ENCODE results near the gene CHRNB4.

The CHRNB4 gene

DNA sequence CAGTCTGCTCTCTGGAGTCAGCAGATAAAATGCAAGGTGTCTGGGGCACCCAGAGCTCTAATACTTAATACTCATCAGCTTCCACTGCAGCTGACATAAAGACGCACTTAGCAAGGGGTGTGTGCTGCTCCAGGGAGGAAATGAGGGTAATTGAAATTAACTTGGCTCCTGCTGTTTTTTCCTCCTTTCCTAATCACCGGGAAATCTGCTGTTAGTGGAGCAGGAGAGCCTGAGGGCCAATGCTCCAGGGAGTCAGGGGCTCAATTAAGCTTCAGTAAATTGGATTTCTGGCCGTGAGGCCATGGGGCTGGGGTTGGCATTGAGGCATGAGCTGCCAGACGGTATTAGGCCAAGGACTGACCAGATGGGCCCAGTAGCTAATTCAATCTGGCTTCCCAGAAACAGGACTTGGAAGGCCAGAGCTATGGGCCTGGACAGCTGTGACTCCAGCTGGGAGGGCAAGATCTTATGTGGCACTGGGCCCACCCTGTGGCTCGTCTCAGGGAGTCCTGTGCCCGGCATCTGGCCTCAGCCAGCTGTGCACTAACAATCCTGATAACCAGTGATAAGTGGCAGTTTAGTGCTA is 30.7 kb upstream of the CHRNB4 start:
- DNase-seq (ENCODE audit: low read depth in 2 of 2): no peak

DNA sequence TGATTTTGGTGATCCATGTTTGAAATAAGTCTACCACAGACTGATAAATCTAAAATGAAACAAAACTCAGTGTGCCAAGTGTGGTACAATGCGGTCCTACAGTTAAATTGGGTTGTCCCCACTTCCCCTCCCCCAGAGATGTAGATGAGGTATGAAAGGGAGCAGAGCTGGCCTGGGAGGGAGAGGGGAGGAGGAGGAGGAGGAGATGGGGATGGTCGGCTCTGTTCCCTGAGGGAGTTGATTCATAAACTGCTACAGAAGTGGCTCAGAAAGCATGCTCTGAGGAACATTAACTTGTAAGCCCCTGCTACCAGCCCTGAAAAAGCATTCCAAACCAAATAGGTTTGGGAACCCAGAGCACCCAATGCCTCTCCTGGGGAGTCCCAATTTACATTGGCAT is 28.0 kb upstream of the CHRNB4 start:
- DNase-seq (ENCODE audit: low read depth in 2 of 2): no peak

DNA sequence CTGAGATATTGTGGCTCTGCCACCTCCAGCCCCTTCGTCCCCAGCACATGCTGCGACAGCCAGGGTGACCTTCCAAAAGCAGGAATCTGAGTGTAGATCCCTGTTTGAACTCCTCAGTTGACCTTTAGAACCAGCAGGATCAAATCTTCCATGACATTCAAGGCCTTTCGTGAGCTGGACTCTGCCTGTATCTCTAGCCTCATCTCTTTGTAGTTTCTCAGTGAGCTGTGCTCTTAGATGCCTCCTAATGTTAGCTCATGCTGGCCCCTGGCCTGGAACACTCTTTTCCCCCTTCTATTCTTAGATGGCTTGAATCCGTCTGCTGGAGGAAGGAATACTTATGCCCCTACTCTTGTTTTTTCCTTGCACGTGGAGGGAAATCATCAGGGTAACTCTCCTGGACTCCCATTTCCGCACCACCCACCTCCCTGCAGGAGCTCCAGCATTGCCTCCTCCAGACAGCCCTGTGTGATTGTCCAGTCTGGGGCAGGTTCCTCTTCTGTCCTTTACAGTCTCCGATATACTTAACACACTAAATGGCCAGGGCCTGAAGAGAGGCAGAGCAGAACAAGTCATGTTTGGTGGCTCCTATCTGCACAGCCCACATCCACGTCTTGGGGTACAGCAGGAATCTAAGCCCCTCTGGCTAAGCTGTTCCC is 26.7 kb upstream of the CHRNB4 start:
- no peak for DNase-seq (ENCODE audit: low read depth in 2 of 2)

DNA sequence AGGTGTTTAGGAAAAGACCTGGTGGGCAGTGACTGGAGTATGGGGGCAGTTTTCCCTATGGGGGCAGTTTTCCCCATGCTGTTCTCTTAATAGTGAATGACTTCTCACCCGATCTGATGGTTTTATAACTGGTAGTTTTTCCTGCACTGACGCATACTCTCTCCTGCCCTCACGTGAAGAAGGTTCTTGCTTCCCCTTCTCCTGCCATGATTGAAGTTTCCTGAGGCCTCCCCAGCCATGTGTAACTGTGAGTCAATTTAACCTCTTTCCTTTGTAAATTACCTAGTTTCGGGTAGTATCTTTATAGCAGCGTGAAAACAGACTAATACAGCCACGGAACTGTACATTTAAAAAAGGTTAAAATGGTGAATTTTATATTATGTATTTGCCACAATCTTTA is 25.0 kb upstream of the CHRNB4 start:
- DNase-seq (ENCODE audit: low read depth in 2 of 2): no peak

DNA sequence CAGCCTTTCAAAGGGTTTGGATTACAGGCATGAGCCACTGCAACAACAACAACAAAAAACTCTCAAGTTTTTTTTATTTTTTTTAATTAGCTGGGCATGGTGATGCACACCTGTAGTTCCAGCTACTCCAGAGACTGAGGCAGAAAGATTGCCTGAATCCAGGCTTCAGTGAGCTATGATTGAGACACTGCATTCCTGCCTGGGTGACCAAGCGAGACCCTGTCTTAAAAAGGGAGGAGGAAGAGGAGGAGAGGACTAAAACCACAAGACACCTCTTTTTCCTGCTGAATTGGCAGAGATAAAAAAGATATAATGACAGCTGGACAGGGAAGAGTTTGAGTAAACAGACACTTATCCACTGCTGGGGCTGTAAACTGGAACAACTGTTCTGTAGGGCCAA is 22.7 kb upstream of the CHRNB4 start:
- DNase-seq (ENCODE audit: low read depth in 2 of 2): no peak

DNA sequence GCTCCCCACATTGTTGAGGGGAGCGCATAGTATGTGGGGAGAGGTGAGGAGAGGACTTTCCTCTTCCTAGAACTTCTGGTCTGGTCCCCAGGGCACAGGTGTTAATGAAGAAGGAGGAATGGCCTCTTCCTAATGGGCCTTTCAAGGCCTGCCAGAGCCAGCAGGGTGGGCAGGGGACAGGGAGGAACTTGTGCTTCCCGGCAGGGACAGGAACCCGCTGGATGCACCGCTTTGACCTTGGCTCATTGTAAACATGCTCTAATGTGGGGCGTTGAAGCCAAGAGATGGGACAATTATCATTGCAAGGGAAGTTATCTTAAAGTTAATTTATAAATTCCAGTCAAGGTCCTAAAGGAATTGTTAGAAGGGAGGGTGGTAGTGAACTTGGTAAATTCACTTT is 21.0 kb upstream of the CHRNB4 start:
- DNase-seq (ENCODE audit: low read depth in 2 of 2): no peak

DNA sequence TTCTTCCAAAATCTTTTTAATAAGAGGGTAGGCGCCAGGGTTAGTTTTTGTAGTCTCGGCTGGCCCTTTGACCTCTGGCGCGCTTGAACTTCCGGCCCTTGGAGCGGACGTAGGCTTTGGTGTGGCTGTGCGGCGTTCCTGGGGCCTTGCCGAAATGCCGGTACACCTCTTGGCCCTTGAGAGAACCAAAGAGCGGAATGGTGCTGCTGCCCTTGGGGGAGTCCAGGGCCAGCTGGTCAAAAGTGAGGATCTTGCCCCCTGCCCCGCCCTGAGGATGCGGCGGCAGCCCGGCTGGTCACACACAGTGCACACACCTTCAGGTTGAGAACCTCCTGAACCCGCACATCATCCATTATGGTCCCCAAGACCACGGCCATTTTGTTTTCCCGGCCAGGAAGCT is 20.0 kb upstream of the CHRNB4 start:
- DNase-seq (ENCODE audit: low read depth in 2 of 2): no peak

DNA sequence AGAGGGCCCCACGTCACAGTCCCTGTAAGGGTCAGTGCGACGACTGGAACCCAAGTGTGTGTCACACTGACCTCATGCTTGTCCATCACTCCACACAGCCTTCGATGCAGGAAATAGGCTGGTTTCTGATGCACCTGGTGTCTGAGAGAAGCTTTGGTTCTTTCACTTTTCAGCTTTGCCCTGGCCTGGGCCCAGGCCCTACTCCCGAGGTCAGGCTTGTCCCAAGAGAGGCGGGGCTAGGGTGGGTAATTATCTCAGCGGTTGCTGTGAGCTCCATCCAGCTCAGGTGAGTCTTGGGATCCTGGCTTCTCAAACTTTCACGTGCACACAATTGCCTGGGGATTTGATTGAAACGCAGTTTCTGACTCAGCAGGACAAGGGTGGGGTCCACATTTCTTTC is 19.6 kb upstream of the CHRNB4 start:
- no peak for DNase-seq (ENCODE audit: low read depth in 2 of 2)

DNA sequence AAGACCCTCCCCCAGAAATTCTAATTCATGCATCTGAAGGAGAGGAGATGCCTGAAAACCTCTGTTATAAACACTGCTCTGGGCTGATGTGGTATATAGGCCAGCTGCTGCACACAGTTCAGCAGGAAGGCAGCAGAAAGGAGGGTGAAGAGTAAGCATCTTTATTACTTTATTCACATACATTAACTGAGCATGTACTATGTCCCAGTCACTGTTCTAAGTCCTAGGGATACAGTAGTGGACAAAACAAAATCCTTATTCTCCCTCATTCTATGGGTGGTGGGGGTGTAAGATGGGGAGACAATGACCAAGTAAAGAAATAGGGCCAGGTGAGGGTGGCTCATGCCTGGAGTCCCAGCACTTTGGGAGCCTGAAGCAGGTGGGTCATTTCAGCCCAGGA is 17.8 kb upstream of the CHRNB4 start:
- DNase-seq (ENCODE audit: low read depth in 2 of 2): no peak

DNA sequence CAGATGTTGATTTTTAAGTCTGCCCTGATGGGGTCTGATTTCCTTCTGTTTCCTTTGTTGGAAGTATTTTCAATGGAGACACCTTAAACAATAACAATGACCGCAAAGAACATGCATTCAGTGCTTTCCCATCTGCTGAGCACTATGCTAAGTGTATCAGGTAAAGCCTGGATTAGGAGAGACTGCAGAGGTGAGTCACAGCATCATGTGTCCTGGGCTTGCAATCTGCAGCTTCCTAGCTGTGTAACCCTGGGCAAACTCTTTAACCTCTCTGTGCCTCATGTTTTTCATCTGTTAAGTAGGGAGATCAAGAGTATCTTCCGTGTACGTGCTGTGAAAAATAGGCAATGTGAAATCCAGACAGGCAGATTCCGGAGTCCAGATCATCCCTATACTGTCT is 13.3 kb upstream of the CHRNB4 start:
- DNase-seq (ENCODE audit: low read depth in 2 of 2): no peak

DNA sequence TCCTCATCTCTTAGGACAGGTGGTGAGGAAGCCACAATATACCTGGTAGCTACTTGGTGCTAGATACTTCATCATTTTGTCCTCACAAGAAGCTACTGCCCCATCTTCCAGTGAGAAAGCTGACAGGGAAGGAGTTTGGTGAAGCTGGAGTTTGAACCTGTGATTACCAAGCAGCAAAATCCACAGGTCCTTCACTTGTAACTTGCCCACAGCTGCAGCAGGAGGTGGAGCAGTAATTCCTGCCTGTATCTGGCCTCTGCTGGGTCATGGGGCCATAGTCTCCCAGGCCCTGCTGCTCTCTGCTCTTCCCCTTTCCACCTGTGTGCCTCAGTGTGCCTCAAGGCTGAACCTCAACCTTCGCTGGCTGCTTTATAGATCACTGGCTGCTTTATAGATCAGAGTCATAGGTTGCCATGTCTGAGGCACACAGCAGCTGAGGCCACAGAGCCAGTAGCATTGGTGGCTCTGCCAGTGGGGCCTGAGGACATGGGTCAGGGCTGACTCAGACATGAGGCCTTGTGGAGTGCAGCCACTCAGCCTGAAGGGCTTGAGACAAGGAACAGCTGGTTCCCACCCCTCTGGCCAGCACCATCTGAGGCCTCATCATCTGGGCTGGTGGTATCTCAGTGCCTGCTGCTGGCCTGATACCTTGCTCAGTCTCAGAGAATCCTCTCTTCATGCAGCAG is 11.1 kb upstream of the CHRNB4 start:
- DNase-seq (ENCODE audit: low read depth in 2 of 2): no peak

DNA sequence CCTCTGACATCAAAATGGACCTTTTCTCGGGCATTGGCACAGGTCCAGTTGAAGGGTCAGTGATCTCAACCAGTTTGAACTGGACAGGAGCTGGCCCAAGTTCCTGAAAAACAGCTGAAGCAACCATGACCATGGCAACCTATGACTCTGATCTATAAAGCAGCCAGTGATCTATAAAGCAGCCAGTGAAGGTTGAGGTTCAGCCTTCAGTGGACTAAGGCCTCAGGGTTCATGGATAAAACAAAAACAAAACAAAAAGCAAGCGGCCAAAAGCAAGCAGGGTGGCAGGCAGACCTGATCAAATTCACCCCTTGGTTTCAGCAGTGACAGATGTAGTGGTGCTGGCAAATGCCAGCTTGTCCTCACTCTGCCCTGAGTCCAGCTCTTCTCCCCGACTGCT is 10.0 kb upstream of the CHRNB4 start:
- DNase-seq (ENCODE audit: low read depth in 2 of 2): no peak

DNA sequence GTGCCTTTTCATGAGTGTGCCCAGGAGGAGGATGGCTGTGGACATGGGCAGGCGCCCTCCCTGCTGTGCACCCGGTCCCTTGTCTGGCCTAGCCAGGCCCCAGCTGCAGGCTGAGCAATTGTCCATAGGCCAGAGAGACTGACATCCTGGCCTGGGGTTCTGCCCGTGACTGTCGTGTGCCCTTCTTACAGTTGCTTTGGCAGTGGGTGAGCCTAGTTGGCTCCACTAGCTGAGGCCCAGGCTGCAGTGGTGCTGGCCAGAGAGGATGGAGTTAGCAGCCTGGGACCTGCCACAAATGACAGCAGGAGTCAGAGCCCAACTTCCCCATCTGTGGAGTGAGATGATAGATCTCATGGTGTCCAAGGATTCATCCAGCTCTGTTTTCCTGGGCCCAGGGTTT is 9.0 kb upstream of the CHRNB4 start:
- no peak for DNase-seq (ENCODE audit: low read depth in 2 of 2)

DNA sequence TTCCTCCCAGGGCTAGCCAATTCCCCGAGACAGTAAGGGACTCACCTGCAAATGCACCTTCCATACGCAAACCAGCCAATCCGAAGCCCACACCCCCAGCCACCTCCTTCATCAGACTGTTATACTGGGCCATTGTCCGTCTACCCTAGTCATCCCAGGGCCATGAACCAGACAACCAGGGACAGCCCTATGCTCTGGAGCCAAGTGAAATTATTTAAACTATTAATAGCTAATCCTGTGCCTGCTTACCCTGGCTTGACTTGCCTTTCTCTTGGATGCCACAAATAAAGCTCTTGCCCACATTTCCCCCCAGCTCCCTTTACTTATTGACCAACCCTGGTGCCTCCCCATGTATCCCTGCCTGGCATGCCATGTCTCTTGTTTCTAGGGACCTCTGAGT is 4.0 kb upstream of the CHRNB4 start:
- no peak for DNase-seq (ENCODE audit: low read depth in 2 of 2)

DNA sequence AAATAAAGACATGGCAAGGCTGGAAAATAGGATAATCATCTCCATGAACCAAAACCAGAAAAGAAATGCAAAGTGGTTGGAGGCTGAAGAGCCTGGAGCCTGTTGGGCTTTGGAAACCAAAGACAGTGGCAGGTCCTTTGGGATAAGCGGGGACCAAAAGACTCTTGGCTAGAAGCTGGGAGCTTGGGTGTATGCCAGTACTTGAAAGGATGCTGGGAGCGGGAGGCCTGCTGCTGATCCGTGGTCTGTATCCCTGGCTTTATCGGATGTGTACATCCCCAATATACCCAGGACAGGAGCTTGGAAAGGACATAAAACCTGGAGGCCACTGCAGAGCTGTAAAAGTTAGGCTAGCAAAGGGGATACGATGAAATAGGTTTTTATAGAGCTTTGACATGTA is 1.3 kb upstream of the CHRNB4 start:
- no peak for DNase-seq (ENCODE audit: low read depth in 2 of 2)

DNA sequence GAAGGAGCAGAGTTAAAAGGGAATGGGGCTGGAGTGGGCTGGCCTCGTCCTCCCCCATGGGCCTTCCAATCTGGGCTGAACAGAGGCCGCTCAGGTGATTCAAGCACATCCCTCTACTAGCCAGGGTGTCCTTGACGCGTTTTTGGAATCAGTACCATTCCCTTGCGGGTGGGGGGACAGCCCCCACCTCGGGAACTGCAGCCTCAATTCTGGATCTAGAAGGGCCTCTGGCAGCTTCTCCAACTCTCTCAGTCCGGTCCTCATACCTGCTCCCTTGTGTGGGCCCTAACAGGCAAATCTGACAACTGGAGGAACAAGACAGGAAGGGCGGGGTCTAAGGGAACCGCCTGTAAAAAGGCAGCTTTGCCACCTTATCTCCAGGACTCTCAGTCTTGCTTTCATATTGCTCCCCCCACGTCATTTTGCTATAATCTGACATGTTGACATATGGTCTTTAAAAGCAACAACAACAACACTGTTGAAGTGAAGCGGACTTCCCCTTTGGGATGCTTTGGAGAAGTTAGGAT is 802 bp upstream of the CHRNB4 start:
- no peak for DNase-seq (ENCODE audit: low read depth in 2 of 2)

DNA sequence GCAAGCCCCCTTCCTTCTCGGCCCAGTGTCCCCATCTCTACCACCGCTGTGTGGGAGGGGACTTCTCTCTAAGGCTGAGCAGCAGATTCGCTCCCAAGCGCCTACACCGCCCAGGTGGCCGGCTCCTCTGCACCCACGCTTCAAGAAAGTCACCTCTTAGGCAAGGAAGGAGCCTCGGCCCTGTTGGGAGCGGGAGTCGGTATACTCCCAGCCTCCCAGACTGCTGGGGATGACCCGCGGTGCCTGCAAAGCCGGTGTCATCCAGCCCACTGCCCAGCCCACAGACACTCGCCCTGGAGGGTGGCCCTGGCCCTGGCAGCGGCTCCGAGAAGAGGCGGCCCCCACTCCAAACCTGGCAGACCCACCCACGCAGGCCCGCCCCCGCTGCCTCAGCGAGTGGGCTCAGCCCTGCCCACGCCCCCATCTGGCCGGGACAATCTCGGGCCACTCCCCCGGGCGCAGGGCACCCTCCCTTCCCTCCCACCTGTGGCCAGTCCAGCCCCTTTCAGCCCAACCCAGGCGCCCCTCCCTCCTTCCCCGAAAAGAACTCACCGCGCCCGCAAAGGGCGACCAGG is 396 bp downstream of the CHRNB4 start:
- DNase-seq (ENCODE audit: low read depth in 2 of 2): no peak

DNA sequence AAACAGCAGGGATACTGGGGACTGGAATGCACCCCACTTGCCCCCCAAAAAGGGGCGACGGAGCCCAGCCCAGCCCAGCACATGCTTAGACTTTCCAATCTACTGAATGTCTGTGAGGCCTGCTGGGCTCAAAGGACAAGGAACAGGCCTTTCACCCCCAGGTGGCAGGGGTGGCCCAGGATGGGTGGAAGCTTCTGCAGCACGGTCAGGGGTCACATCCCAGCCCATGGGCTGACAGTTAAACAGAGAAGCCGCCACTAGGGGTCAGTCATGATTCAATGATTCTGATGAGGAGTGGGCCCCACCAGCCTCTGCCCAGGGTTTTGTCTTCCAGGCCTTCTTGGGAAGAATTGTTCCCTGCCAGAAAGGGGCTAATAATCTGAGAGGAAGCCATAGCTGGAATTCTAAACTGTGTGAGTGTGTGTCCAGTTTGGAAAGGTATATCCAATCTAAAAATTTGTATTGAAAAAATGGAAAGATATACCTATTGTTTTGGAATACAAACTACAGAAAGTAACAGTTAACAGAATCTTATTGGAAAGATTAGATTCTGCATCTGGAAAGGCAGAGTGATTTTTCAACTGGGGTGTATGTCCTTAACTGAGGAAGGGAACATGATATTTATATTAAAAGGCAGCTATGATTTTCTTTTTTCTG is 2.2 kb downstream of the CHRNB4 start:
- DNase-seq (ENCODE audit: low read depth in 2 of 2): peak in 1 of 2 experiments; percentile 1

DNA sequence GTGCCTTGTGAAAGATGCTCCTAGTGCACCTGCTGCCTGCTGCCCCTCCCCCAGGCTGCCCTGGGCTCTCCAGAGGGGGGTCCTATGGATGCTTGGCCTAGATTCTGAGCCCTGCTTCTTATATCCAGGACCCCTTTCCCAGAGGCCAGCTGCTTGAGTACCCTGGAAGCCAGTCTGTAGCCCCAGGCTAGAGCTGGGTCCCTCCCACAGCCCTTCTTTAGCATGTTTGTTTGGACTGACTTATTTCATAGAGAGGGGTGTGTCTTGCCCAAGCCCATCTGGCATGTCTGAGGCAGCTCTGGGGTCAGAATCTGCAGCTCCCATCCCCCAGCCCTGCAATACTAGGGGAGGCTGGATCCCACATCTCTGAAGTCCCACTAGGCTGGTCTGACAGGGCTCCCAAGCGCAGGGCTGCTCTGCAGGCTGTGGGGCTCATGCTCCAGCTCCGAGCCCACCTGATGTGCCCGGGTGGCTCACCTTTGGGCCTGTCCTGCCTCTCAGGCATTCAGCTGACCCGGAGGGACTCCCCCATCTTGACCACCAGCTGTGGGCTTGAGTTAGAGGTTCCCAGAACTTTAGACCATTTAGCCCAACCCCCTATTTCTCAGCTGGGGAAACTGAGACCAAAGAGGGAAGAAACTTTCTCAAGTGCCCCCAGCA is 3.1 kb downstream of the CHRNB4 start:
- DNase-seq (ENCODE audit: low read depth in 2 of 2): no peak

DNA sequence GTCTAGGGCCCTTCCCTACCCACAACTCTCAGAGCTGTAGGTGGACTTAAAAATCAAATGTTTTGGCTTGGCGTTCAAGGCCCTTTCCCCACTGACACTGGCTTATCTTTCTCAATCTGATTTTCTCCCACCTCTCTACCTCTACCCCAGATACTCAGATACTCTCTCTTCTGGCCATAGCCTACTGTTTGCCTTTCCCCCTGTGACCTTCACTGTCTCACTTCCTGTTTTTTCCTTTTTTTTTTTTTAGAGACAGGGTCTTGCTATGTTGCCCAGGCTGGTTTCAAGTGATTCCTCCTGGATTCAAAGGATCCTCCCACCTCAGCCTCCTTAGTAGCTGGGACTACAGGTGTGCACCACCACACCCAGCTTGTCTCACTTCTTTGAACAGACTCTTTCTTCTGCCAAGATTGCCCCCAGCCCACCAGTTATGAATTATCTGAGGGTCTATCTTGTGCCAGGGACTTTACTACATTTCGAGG is 4.6 kb downstream of the CHRNB4 start:
- DNase-seq (ENCODE audit: low read depth in 2 of 2): no peak

DNA sequence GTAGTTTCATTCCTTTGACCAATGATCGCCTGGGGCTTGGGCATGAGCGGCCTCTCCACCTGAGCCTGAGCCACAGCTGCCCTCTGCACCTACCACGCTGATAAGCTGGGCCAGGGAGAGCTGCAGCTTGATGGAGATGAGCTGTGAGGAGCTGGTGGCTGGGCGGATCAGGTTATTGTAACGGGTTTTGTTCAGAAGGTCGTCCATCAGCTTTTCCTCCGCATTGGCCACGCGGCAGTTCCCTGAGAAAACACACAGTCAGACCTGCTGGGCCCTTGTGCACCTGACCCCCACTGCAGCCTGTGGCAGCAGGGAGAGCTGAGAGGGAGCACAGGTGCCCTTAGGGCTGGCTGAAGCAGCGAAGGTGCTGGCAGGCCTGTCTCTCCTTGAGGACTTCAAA is 5.7 kb downstream of the CHRNB4 start:
- no peak for DNase-seq (ENCODE audit: low read depth in 2 of 2)
